Neural cell (in vitro differentiated cells): Measurements from ENCODE around the gene LRMDA. TPM values are rescaled to one million over a fixed set of nuclear protein-coding genes. Genes with fewer than 3 reads are reported as not detected.

Experiments
- H2AFZ ChIP-seq: fragments of 200-600, 300-800 bp; sonication (generic), shearing (Covaris generic); 2 replicates; pipeline ENCODE4 v1.6.0; 2014; ENCODE audit warnings: low read depth, mild to moderate bottlenecking, antibody characterized with exemption, low read length, moderate library complexity
- H3F3A ChIP-seq: fragments of 200-600 bp; shearing (Covaris generic); 2 replicates; pipeline ENCODE4 v1.6.1; 2016; ENCODE audit warnings: mild to moderate bottlenecking, moderate library complexity, mixed read lengths, antibody characterized with exemption, low read length; ENCODE audit not compliant: insufficient read depth, poor library complexity, severe bottlenecking
- H3K27ac ChIP-seq: fragments of 200-600, 300-800 bp; sonication (generic), shearing (Covaris generic); 2 replicates; pipeline ENCODE4 v1.5.1; 2014; ENCODE audit warnings: mild to moderate bottlenecking, low read length, moderate library complexity
- H3K27me3 ChIP-seq: fragments of 300-800, 200-600 bp; sonication (generic), shearing (Covaris generic); 2 replicates; pipeline ENCODE4 v1.6.0; 2014; ENCODE audit warnings: mild to moderate bottlenecking, low read depth, low read length, moderate library complexity; ENCODE audit not compliant: insufficient read depth
- H3K36me3 ChIP-seq: fragments of 300-800, 200-600 bp; sonication (generic), shearing (Covaris generic); 2 replicates; pipeline ENCODE4 v1.5.1; 2014; ENCODE audit warnings: mild to moderate bottlenecking, antibody characterized with exemption, low read length, moderate library complexity; ENCODE audit not compliant: insufficient read depth
- H3K4me2 ChIP-seq: fragments of 300-800, 200-600 bp; sonication (generic), shearing (Covaris generic); 2 replicates; pipeline ENCODE4 v1.6.0; 2014; ENCODE audit warnings: mild to moderate bottlenecking, low read length
- H3K4me3 ChIP-seq: fragments of 300-800, 200-600 bp; sonication (generic), shearing (Covaris generic); 2 replicates; pipeline ENCODE4 v1.5.1; 2014; ENCODE audit warnings: mild to moderate bottlenecking, low read length, moderate library complexity
- H3K79me2 ChIP-seq: fragments of 200-600 bp; shearing (Covaris generic); replicated peaks from 2 replicates; pipeline ENCODE4 v1.6.0; 2014; ENCODE audit warnings: mild to moderate bottlenecking, low read length, moderate library complexity; ENCODE audit not compliant: insufficient read depth
- H3K9ac ChIP-seq: fragments of 300-800, 200-600 bp; sonication (generic), shearing (Covaris generic); 2 replicates; pipeline ENCODE4 v1.6.1; 2016; ENCODE audit warnings: mild to moderate bottlenecking, low read length, mixed read lengths
- H3K9me2 ChIP-seq: fragments of 200-600 bp; shearing (Covaris generic); 2 replicates; pipeline ENCODE4 v1.6.1; 2016; ENCODE audit warnings: mild to moderate bottlenecking, low read length, mixed read lengths; ENCODE audit not compliant: insufficient read depth
- H3K9me3 ChIP-seq: fragments of 200-600, 300-800 bp; sonication (generic), shearing (Covaris generic); 2 replicates; pipeline ENCODE4 v1.6.1; 2016; ENCODE audit warnings: mild to moderate bottlenecking, mixed run types, low read length, moderate library complexity, mixed read lengths
- H4K20me1 ChIP-seq: fragments of 200-600 bp; shearing (Covaris generic); 2 replicates; pipeline ENCODE4 v1.6.1; 2016; ENCODE audit warnings: mild to moderate bottlenecking, mixed run types; ENCODE audit not compliant: insufficient read depth
- CTCF ChIP-seq: fragments of 450-650 bp; IDR thresholded peaks from 2 replicates; pipeline ENCODE4 v1.5.1; 2014; ENCODE audit warnings: antibody characterized with exemption, mild to moderate bottlenecking, moderate library complexity; ENCODE audit not compliant: poor library complexity, severe bottlenecking
- EP300 ChIP-seq: fragments of 450-650 bp; conservative IDR thresholded peaks from 2 replicates; pipeline ENCODE4 v1.6.1; 2014; ENCODE audit warnings: antibody characterized with exemption, mild to moderate bottlenecking, moderate library complexity; ENCODE audit not compliant: poor library complexity, severe bottlenecking
- EZH2 ChIP-seq: fragments of 200-600, 300-800 bp; shearing (Covaris generic), sonication (generic); IDR thresholded peaks from 2 replicates; pipeline ENCODE4 v1.6.1; 2014; ENCODE audit warnings: antibody characterized with exemption, low read length, borderline replicate concordance, mild to moderate bottlenecking; ENCODE audit not compliant: insufficient read depth, poor library complexity, severe bottlenecking
- POLR2AphosphoS5 ChIP-seq: IDR thresholded peaks from 2 replicates; pipeline ENCODE4 v1.6.1; 2012
- RAD21 ChIP-seq: fragments of 450-650 bp; conservative IDR thresholded peaks from 2 replicates; pipeline ENCODE4 v1.6.1; 2014; ENCODE audit warnings: antibody characterized with exemption, mild to moderate bottlenecking, moderate library complexity
- REST ChIP-seq: IDR thresholded peaks from 2 replicates; pipeline ENCODE4 v1.6.1; 2012; ENCODE audit warnings: borderline replicate concordance
- SMC3 ChIP-seq: fragments of 450-650 bp; conservative IDR thresholded peaks from 2 replicates; pipeline ENCODE4 v1.6.1; 2014; ENCODE audit warnings: antibody characterized with exemption, mild to moderate bottlenecking, moderate library complexity; ENCODE audit not compliant: poor library complexity
- TAF1 ChIP-seq: IDR thresholded peaks from 2 replicates; pipeline ENCODE4 v1.6.1; 2012; ENCODE audit warnings: low read depth
- polyA plus RNA-seq: library from polyadenylated mRNA; depleted of rRNA; stranded (reverse); fragments of >200 nt; gene quantifications from 2 replicates; pipeline ENCODE4 v1.2.3, GENCODE V29; 2014

Gene LRMDA
- polyA plus RNA-seq, 1 donor from 2014 or later = 5.6 TPM

GRCh38 chr10:75462865-75463264, 31.4 kb downstream of the LRMDA start:
- Histone ChIP-seq H2AFZ (no peak overlapping the region), H3K4me2 (no peak overlapping the region), H3K79me2 (no peaks in the 10 kb centered on the region), H3K4me3 (peak overlapping the region; percentile 18), H3K36me3 (no peaks in the 10 kb centered on the region), H3K27ac (peak overlapping the region; percentile 97), H3K9me3 (no peaks in the 10 kb centered on the region), H4K20me1 (no peaks in the 10 kb centered on the region), H3K27me3 (no peaks in the 10 kb centered on the region), H3F3A (no peaks in the 10 kb centered on the region), H3K9ac (peak overlapping the region; percentile 55), H3K9me2 (no peaks in the 10 kb centered on the region)
- TF ChIP-seq REST (no peak), EZH2 (no peak), SMC3 (no peak)

- H3K9me3 ChIP-seq = no peaks in the 10 kb centered on the region
- no peak overlapping the region for H3K9ac ChIP-seq
- H3K27ac ChIP-seq = no peak overlapping the region
- TF ChIP-seq REST (no peak), POLR2AphosphoS5 (no peak), RAD21 (no peak), SMC3 (no peak), EP300 (no peak), EZH2 (no peak), TAF1 (no peak), CTCF (no peak)
- H3K79me2 ChIP-seq = no peaks in the 10 kb centered on the region
- H3K27me3 ChIP-seq = no peaks in the 10 kb centered on the region
- H3K9me2 ChIP-seq = no peaks in the 10 kb centered on the region
- no peaks in the 10 kb centered on the region for H3K36me3 ChIP-seq
- no peak overlapping the region for H3K4me3 ChIP-seq
- no peak overlapping the region for H2AFZ ChIP-seq
- H3K4me2 ChIP-seq = no peak overlapping the region
- H4K20me1 ChIP-seq = no peaks in the 10 kb centered on the region
- H3F3A ChIP-seq = no peaks in the 10 kb centered on the region
These were observed 33.3 kb downstream of the LRMDA start for GRCh38 chr10:75464478-75465449.
